Ovary (tissue), 3 donors: ENCODE results near the gene SH3RF1.

Experiments
- CTCF ChIP-seq, 3 donors: fragments of 450-650 bp in 2 of 3; fragments of 200-600 bp in 1 of 3; IDR thresholded peaks; one replicate each; pipeline versions ENCODE4 v1.5.1 to v1.8.0; 2016 to 2022; ENCODE audit warnings: antibody characterized with exemption in 3 of 3, mild to moderate bottlenecking in 1 of 3
- EP300 ChIP-seq: sonication (generic); formaldehyde crosslinking; IDR thresholded peaks from one replicate; pipeline ENCODE4 v1.6.1; 2017; ENCODE audit warnings: antibody characterized with exemption
- POLR2A ChIP-seq: fragments of 450-650 bp; IDR thresholded peaks from one replicate; pipeline ENCODE4 v1.6.1; 2017; ENCODE audit warnings: antibody characterized with exemption, mild to moderate bottlenecking, moderate library complexity
- donor health status: DM: no; HTN: no; CAD: no.

DNA sequence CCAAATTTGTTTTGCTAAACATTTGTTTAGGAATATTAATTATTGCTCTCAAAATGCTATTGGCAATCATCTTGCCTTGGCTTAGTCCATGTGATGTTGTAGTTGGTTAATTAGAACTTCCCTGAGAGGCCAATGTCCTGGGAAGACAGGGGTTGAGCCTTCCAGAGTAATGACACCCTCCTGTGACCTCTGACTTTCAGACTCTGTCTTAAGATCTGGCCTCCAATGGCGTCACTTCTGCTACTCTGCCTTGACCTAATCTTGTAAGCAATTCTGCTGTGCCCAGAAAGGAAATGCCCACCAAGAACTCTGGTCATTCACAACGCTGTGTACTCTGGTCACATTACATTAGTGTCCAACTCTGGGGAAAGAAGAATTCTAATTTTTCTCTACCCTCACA, 111.9 kb downstream of the SH3RF1 start:
- TF ChIP-seq CTCF (IDR thresholded peaks at IDR 0.05) (no peak), EP300 (no peak), POLR2A (no peak)
